Left renal pelvis (tissue), 4 donors: ENCODE measurements around the gene SLC12A2. TPM values are rescaled to one million over a fixed set of nuclear protein-coding genes. Genes with fewer than 3 reads are reported as not detected.

Source experiments
- DNase-seq, 4 donors: peaks; one replicate each; pipeline ENCODE4 v3.0.0-alpha.2; 2013; ENCODE audit warnings: low read depth in 4 of 4, low spot score in 3 of 4
- polyA plus RNA-seq, 4 donors: library from polyadenylated mRNA; unstranded; fragments of 120-200 nt; gene quantifications; one replicate each; pipeline ENCODE4 v1.2.1, GENCODE V29; 2013; ENCODE audit not compliant: insufficient read length in 4 of 4

SLC12A2 gene
- polyA plus RNA-seq, 4 donors: 21.4 to 45.9 (median 43.8) TPM

GRCh38 chr5:128158342-128158741 is 74.8 kb downstream of the SLC12A2 start:
- no peak for DNase-seq

- no peak for DNase-seq
Observed at GRCh38 chr5:128163991-128164390, 80.4 kb downstream of the SLC12A2 start.

- no peak for DNase-seq
Observed at GRCh38 chr5:128169401-128170017, 85.9 kb downstream of the SLC12A2 start.

GRCh38 chr5:128172102-128172501 is 88.5 kb downstream of the SLC12A2 start:
- DNase-seq: no peak

DNA sequence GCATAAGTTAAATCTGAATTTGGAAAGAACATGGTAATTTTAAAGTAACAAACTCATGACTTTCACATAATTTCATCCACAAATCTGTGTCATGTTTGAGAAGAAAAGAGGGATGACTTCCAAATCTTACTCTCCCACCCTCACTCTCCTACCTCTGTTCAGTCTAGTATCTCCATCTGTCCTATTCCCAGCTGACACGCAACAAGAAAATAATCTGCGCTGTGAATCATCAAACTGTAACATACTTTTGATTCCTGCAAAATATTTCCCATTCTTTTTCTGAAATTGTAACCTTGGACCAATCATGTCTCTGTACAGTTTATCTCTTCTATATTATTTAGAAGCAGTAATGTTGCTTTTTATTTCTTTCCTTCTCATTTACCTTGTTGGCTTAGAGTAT is 91.4 kb downstream of the SLC12A2 start:
- DNase-seq: no peak

- DNase-seq: no peak
Observed at GRCh38 chr5:128192368-128192767, 108.8 kb downstream of the SLC12A2 start.

GRCh38 chr5:128193665-128194390 is 110.3 kb downstream of the SLC12A2 start:
- no peak for DNase-seq

- DNase-seq: no peak
Observed at GRCh38 chr5:128195316-128195715, 111.8 kb downstream of the SLC12A2 start.

DNA sequence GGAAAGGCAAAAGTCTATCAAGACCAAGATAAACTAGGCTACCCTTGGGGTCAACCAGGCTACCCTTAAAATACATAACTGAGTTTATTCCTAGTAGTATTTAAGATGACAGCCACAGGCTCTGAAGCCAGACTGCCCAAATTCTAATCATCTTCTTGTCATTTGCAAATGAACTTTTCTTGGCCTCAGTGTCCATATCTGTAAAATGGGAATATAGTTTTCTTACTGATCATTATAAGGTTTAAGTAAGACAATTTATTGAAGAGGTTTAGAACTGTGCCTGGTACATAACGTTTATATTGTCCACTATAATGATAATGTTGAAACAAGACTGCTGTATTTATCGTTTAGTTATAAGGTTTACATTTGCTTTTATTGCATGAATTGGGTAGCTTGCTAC is 112.5 kb downstream of the SLC12A2 start:
- DNase-seq: no peak

GRCh38 chr5:128196791-128197190 is 113.2 kb downstream of the SLC12A2 start:
- no peak for DNase-seq

DNA sequence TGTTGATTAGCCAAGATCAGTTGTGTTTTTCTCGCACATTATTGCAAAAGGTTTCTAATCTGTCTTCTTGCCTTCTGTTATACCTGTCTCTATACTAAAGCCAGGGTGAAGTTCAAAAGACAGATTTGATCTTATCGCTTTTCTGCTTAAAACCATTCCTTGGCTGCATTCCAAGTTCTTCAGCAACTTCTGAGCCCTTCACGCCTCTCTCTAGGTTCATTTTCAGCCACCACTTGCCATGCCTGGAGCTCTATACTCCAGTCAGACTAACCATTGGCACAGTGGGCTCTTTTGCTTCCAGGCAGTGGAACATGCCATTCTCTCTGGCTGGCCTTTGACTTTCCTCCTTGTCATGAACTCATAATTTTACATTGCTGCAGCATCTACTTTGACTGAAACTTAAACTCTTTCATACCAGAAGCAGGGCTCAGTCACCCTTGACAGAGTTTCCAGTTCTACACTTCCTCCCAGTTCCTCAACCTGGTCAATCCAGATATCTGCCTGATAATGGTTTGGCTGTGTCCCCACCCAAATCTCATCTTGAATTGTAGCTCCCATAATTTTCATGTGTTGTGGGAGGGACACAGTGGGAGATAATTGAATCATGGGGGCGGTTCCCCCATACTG is 114.4 kb downstream of the SLC12A2 start:
- no peak for DNase-seq

- no peak for DNase-seq
Observed at GRCh38 chr5:128199104-128199503, 115.5 kb downstream of the SLC12A2 start.

DNA sequence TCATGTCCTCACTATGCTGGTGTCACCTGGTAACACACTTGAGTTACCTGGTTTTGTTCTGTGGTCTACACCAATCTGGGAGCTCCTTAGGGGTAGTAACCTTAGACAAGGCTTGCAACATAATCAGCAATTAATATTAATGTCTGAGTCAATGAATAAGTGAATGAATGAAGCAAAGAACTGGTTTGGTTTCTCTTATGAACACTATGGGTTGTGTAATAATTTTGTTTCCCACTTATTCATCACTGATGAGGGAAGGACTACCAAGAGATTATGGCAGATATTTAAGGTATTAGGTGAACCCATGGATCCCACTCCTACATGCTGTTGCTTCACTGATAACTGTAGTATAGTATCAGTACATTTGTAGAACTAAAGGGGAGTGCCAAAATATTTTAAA is 116.0 kb downstream of the SLC12A2 start:
- no peak for DNase-seq

- peak in 3 of 4 donors; percentile 42 to 62 (median 59) for DNase-seq
Observed at GRCh38 chr5:128201065-128201926, 117.7 kb downstream of the SLC12A2 start.

DNA sequence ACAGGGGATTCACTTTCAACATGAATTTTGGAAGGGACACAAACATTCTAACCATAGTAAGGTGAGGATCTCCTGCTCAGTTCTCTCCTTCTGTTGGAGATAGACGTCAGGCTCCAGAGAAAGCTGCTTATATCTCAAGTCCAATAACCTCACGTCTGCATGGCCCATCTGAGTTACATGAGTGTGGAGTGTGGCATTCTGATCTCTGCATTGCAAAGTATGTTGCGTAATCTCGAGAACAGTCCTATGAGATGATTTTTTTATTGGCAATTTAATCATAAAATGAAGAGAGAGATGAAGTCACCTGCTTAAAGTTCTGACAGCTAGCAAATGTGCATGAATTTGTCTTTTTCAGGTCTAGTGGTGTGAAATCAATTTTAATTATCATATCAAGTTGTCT is 118.8 kb downstream of the SLC12A2 start:
- DNase-seq: no peak

DNA sequence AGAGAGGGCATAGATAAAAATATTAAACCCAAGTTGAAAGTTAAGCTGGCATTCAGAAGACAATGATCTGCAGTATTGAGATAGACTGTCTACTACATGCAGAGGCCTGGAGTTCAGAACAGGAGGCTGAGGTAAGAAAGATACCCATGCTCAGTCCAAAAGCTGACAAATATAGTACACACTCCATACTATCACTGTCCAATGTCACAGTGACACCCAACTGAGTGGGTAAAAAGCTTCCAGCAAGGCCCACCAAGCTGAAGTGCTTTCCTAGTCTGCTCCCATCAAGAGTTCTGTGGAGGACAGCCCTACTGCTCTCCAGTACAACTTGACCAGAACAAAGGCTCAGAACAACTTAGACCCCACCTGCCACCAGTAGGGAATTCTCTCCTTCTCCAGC is 124.9 kb downstream of the SLC12A2 start:
- DNase-seq: no peak

DNA sequence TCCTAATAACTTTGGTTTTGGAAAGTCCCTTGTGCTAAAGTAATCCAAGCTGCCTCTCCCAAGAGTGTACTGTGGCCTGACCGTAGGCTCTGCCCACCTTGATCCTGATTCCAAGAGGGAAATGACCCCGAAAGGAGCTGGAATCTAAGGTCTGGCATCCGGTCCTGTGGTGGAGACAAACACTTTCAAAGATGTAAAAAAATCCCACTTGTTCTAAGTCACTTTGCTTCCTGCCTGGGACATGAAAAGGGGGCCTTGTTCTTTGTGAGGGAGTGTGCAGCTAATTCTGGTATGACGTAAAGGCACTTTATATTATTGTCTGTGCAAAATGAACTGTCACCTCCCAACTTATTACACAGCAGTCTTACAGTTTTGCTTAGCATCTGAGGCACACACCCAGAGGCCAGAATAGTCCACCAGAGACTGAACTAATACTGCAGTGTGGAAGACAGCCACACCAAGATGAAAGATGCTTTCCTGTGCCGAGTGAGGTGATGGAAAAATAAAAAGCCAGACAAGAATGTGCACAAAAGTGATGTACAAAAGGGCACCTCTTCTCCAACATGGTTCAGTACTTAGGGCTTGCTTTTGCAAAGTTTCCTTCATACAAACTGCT is 128.7 kb downstream of the SLC12A2 start:
- peak in 1 of 4 donors; percentile 15 for DNase-seq

DNA sequence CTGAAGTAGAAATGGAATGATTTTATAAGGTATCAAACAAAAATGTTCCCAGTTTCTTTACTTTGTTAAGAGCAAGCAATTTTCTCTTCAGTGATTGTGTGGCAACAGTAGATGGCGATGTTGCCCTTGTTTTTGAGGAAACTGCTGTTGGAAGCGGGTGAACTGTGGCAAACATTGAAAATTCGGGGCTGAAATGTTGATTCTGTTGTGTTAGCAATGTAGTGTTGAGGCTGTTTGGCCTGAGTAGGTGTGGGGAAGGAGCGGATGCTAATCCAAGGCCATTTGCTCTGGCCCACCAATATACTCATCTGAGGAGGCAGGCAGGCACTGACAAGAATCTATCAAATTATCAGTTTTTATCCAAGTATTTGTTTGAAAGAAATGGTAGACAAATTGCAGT is 129.8 kb downstream of the SLC12A2 start:
- DNase-seq: peak; percentile 48 to 57 (median 56)

DNA sequence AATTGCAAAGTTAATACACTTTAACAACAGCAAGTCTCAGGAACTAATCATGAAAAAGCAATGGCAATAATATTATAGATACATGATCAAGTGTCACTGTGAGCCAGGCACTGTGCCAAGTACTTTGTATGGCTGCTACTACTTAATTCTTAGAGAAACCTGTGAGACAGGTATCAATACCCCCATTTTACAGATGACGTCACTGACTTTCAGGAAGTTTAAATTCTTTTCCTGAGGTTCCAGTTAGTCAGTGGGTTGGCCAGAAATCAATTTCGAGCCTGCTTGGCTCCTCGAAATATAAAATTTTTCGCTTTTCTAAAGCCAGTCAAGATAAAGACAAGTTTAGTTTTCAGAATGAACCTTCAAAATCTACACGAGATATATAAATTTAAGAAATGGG is 130.3 kb downstream of the SLC12A2 start:
- no peak for DNase-seq

- DNase-seq: no peak
Observed at GRCh38 chr5:128216285-128216684, 132.7 kb downstream of the SLC12A2 start.
